ENCODE data around the gene RFWD3. TPM values are rescaled to one million over a fixed set of nuclear protein-coding genes. Genes with fewer than 3 reads are reported as not detected.

Gene RFWD3
- polyA plus RNA-seq, 3 donors: 28.8 to 31.6 (median 29.1) TPM

Other genes starting within 250 kb of the RFWD3 start
- 100 to 1,000 TPM; 119 to 179 (median 146) TPM for gene CLEC18B, start 245.4 kb downstream of the RFWD3 start, polyA plus RNA-seq (ENCODE audit: insufficient read length in 3 of 3)
- gene GLG1, start 59.8 kb downstream of the RFWD3 start, polyA plus RNA-seq (ENCODE audit: insufficient read length in 3 of 3): 100 to 1,000 TPM; 158 to 162 (median 158) TPM
- gene MLKL, start 34.0 kb upstream of the RFWD3 start, polyA plus RNA-seq (ENCODE audit: insufficient read length in 3 of 3): 1 to 10 TPM; 3.5 to 5.4 (median 4.6) TPM
- 1 to 10 TPM; 2.6 to 3.7 (median 2.9) TPM for gene FA2H, start 107.9 kb upstream of the RFWD3 start, polyA plus RNA-seq (ENCODE audit: insufficient read length in 3 of 3)

All from renal cortex interstitium (tissue), 3 donors.